ENCODE data around the gene STIM1. TPM values are rescaled to one million over a fixed set of nuclear protein-coding genes. Genes with fewer than 3 reads are reported as not detected.
A peak's percentile ranks its signal among the peaks of the same experiment; 100 is the strongest.

Gene STIM1
- total and polyA plus RNA-seq, 7 donors, result 52.1 to 147 (median 109) TPM

DNA sequence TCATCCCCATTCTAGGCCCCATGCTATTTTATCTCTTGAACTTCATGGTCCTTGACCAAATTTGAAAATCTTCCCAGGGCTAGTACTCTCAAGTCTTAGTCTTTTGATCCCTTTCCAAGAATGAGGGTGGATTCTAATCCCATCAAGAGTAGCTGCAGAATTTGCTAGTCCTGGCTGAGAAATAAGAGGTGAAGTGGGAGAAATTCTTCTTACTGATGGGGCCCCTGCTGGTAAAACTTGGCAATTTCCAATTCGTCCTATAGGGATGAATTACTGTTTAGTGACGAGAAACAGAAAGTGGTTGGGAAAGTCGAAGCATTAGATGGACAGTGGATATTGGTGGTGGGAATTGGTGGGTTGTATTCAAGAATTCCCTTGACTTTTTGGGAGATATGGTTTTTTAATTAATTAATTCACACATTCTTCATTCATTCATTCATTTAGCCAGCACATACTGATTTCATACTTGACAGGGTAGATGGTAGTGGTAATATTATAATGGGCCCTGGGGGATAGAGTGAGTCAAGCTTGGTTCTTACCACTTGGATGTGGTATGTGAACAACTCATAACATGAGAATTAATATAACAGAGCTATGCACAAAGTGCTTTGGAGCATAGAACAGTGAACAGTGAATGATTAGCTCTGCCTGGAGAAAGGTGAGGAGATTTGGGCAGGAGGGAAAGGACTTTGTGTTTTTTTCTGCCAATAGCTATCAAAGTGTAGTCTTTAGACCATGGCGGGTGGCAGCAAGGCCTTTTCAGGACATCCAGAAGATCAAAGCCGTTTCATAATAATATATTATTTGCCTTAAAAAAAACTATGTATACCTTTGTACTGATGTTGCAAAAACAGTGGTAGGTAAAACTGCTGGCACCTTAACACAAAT is 103.8 kb downstream of the STIM1 start:
- Histone ChIP-seq H3K36me3 (ENCODE audit: insufficient read depth in 1 of 2, low read depth in 1 of 2) (no peaks in the 10 kb centered on the region), H3K27me3 (ENCODE audit: insufficient read depth in 3 of 3, low read length in 2 of 3) (no peaks in the 10 kb centered on the region), H3K4me3 (no peak overlapping the region), H3K9me3 (no peaks in the 10 kb centered on the region), H3K27ac (no peak overlapping the region), H3K4me1 (peaks cover 62% of the 10 kb centered on the region)
- DNase-seq (no peak), ATAC-seq (peak; percentile 58 to 83 (median 65))
- 80 to 90% (median 83%) methylated on average over 5 of the region's 5 CpGs for WGBS, 3 donors
- intact Hi-C loops (cut with DNase I), result loop anchor here in 1 of 2 donors (10.0 kb wide), 1 partner anchor 86 kb away; no protein-coding TSS in a partner anchor
- TF ChIP-seq, protein P1, sequence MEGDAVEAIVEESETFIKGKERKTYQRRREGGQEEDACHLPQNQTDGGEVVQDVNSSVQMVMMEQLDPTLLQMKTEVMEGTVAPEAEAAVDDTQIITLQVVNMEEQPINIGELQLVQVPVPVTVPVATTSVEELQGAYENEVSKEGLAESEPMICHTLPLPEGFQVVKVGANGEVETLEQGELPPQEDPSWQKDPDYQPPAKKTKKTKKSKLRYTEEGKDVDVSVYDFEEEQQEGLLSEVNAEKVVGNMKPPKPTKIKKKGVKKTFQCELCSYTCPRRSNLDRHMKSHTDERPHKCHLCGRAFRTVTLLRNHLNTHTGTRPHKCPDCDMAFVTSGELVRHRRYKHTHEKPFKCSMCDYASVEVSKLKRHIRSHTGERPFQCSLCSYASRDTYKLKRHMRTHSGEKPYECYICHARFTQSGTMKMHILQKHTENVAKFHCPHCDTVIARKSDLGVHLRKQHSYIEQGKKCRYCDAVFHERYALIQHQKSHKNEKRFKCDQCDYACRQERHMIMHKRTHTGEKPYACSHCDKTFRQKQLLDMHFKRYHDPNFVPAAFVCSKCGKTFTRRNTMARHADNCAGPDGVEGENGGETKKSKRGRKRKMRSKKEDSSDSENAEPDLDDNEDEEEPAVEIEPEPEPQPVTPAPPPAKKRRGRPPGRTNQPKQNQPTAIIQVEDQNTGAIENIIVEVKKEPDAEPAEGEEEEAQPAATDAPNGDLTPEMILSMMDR (IDR thresholded peaks at IDR 0.05), result peak; percentile 8

DNA sequence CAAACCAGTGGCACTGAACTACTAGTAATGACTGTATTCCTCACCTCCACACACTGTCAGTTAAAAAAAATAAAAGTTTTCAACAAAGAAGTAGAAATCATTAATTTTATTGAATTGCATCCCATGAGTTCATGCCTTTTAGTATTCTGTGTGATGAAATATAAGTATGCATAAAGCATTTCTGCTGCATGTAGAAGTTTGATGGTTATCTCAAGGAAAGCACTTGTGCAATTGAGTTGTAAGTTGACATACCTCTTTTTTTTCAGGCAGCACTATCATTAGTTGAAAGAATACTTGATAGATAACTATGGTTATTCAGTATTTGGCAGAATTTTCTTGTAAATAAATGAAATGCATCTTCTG is 104.4 kb downstream of the STIM1 start:
- H3K9me3 ChIP-seq, result no peaks in the 10 kb centered on the region
- intact Hi-C loops (cut with DNase I), result loop anchor here in 1 of 2 donors (10.0 kb wide), 1 partner anchor 85 kb away; no protein-coding TSS in a partner anchor
- peaks cover 63% of the 10 kb centered on the region for H3K4me1 ChIP-seq
- TF ChIP-seq, protein P1 (IDR thresholded peaks at IDR 0.05), result no peak
- H3K27ac ChIP-seq, result no peak overlapping the region
- no peaks in the 10 kb centered on the region for H3K27me3 ChIP-seq (ENCODE audit: insufficient read depth in 3 of 3, low read length in 2 of 3)
- DNase-seq (no peak), ATAC-seq (no peak)
- H3K4me3 ChIP-seq, result no peak overlapping the region
- no peaks in the 10 kb centered on the region for H3K36me3 ChIP-seq (ENCODE audit: insufficient read depth in 1 of 2, low read depth in 1 of 2)

DNA sequence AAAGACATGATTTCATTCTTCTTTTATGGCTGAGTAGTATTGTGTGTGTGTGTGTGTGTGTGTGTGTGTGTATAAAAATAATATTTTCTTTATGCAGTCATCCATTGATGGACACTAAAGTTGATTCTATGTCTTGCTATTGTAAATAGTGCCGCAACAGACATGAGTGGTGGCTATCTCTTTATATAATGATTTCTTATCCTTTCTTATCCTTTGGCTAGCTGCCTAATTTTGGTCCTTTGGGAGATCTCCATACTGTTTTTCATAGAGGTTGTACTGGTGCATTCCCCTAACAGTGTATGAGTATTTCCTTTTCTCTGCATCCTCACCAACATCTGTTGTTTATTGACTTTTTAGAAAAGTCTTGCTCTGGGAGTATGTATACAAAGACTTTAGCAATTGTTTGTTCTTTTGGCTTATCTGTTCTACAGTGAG is 107.0 kb downstream of the STIM1 start:
- no peak for ATAC-seq
- 82 to 96% (median 85%) methylated on average over 1 of the region's 1 CpG for WGBS, 3 donors

DNA sequence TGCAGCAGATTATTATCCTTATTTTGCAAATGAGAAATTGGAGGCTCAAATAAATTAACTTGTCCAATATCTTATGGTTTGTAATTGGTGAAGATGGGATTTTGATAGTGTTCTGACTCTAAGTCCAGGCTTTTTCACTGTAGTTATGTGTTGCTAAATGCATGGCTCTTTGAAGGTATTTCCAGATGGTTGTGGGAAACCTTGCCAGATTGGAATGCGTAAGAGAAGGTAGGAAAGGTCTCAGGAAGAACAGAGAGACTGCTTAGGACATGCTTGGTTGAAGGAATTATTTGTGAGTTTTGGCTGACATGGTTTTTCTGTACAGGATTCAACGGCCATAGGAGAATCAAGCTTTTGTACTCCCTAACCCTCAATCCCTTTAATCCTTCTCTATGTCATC is 108.6 kb downstream of the STIM1 start:
- WGBS, 3 donors, result 29 to 51% (median 31%) methylated on average over 2 of the region's 2 CpGs
- Histone ChIP-seq H3K9me3 (no peaks in the 10 kb centered on the region), H3K4me3 (no peak overlapping the region), H3K36me3 (ENCODE audit: insufficient read depth in 1 of 2, low read depth in 1 of 2) (peaks cover 0 to 15% of the 10 kb centered on the region in 2 donors), H3K27ac (peak overlapping the region; percentile 25), H3K4me1 (peaks cover 48% of the 10 kb centered on the region), H3K27me3 (ENCODE audit: insufficient read depth in 3 of 3, low read length in 2 of 3) (no peaks in the 10 kb centered on the region)
- DNase-seq, result no peak
- peak in 2 of 4 donors; percentile 19 to 35 for ATAC-seq
- TF ChIP-seq, protein P1 (IDR thresholded peaks at IDR 0.05), result no peak
- intact Hi-C loops (cut with DNase I), result no loop called here

More for the DNA sequence above, 107.0 kb downstream of the STIM1 start:
- no peak for DNase-seq
- Histone ChIP-seq H3K4me3 (no peak overlapping the region), H3K36me3 (ENCODE audit: insufficient read depth in 1 of 2, low read depth in 1 of 2) (no peaks in the 10 kb centered on the region), H3K27ac (no peak overlapping the region), H3K9me3 (no peaks in the 10 kb centered on the region), H3K4me1 (peaks cover 53% of the 10 kb centered on the region), H3K27me3 (ENCODE audit: insufficient read depth in 3 of 3, low read length in 2 of 3) (no peaks in the 10 kb centered on the region)
- TF ChIP-seq, protein P1 (IDR thresholded peaks at IDR 0.05), result no peak
- intact Hi-C loops (cut with DNase I), result no loop called here

All from psoas muscle (tissue), 8 donors.